IMR-90 (cell line): ENCODE results near the gene RNF17. TPM values are rescaled to one million over a fixed set of nuclear protein-coding genes. Genes with fewer than 3 reads are reported as not detected.

Source experiments
- ATAC-seq: fragments of 200-7000 bp; cut with Tn5 transposase; 2 replicates; pipeline ENCODE4 v1.9.1; 2020; ENCODE audit warnings: low read depth, mild to moderate bottlenecking, moderate library complexity
- BruUV-seq: library from RNA; stranded (reverse); fragments of 400-500 nt; replicated peaks from 2 replicates; lab custom pipeline; 2021; lab: Mats Ljungman, UMichigan
- CTCF ChIA-PET: fragments of 300-600 bp; formaldehyde crosslinking; extraction: SDS; loops from one replicate; lab custom pipeline; 2021; ENCODE audit warnings: antibody characterized with exemption; lab: Yijun Ruan, JAX
- POLR2A ChIA-PET: fragments of 300-600 bp; sonication (Branson Sonifier 250); formaldehyde crosslinking; loops from one replicate; lab custom pipeline; 2022; ENCODE audit warnings: antibody characterized with exemption; ENCODE audit not compliant: unreplicated experiment; lab: Charles Lee
- DNase-seq: peaks from one replicate; pipeline ENCODE4 v3.0.0; 2013
- H2AFZ ChIP-seq: replicated peaks from 2 replicates; pipeline ENCODE3; 2013; ENCODE audit warnings: low read length, mild to moderate bottlenecking; ENCODE audit not compliant: poor library complexity
- H2AK5ac ChIP-seq: 2 replicates; pipeline ENCODE4 v1.6.1; 2013; ENCODE audit warnings: low read depth, low read length, inconsistent platforms
- H2AK9ac ChIP-seq: replicated peaks from 2 replicates; pipeline ENCODE3; 2013; ENCODE audit warnings: mild to moderate bottlenecking, low read depth, low read length, moderate library complexity; ENCODE audit not compliant: poor library complexity
- H2BK120ac ChIP-seq: 2 replicates; pipeline ENCODE4 v1.6.1; 2013; ENCODE audit warnings: low read depth, low read length, inconsistent platforms
- H2BK15ac ChIP-seq: 3 replicates; pipeline ENCODE4 v1.6.1; 2013; ENCODE audit warnings: low read depth, low read length, inconsistent platforms
- H2BK20ac ChIP-seq: 2 replicates; pipeline ENCODE4 v1.6.1; 2013; ENCODE audit warnings: low read depth, mild to moderate bottlenecking, inconsistent platforms, low read length, moderate library complexity
- H2BK5ac ChIP-seq: 2 replicates; pipeline ENCODE4 v1.6.1; 2013; ENCODE audit warnings: mild to moderate bottlenecking, low read depth, low read length, inconsistent platforms; ENCODE audit not compliant: poor library complexity, severe bottlenecking
- H3K14ac ChIP-seq: replicated peaks from 2 replicates; pipeline ENCODE4 v1.6.1; 2013; ENCODE audit warnings: low read depth, low read length, inconsistent platforms
- H3K18ac ChIP-seq: 2 replicates; pipeline ENCODE4 v1.6.1; 2013; ENCODE audit warnings: low read depth, low read length, control low read depth
- H3K23ac ChIP-seq: 2 replicates; pipeline ENCODE4 v1.6.1; 2013; ENCODE audit warnings: low read depth, low read length, inconsistent platforms
- H3K27ac ChIP-seq: 2 replicates; pipeline ENCODE4 v1.5.1; 2013; ENCODE audit warnings: mild to moderate bottlenecking, control low read depth, low read length; ENCODE audit not compliant: insufficient read depth
- H3K27me3 ChIP-seq: 2 replicates; pipeline ENCODE4 v1.6.1; 2013; ENCODE audit warnings: low read length; ENCODE audit not compliant: control insufficient read depth, insufficient read depth
- H3K36me3 ChIP-seq: 2 replicates; pipeline ENCODE4 v1.6.1; 2013; ENCODE audit warnings: low read length, mixed read lengths; ENCODE audit not compliant: control insufficient read depth, insufficient read depth
- H3K4ac ChIP-seq: 2 replicates; pipeline ENCODE4 v1.6.1; 2013; ENCODE audit warnings: low read depth, low read length, inconsistent platforms
- H3K4me1 ChIP-seq: 2 replicates; pipeline ENCODE4 v1.6.1; 2013; ENCODE audit warnings: low read length, mixed read lengths; ENCODE audit not compliant: control insufficient read depth, insufficient read depth
- H3K4me2 ChIP-seq: 2 replicates; pipeline ENCODE4 v1.6.1; 2013; ENCODE audit warnings: low read depth, mild to moderate bottlenecking, control low read depth, low read length, moderate library complexity
- H3K4me3 ChIP-seq: 2 replicates; pipeline ENCODE4 v1.5.1; 2013; ENCODE audit warnings: low read depth, mild to moderate bottlenecking, control low read depth, low read length, moderate library complexity; ENCODE audit not compliant: insufficient read depth
- H3K56ac ChIP-seq: 2 replicates; pipeline ENCODE4 v1.6.1; 2013; ENCODE audit warnings: low read length, inconsistent platforms; ENCODE audit not compliant: insufficient read depth; ENCODE audit errors: extremely low read depth
- H3K79me1 ChIP-seq, 2 experiments: 2 replicates each; pipeline ENCODE4 v1.6.1; 2013; ENCODE audit warnings: low read length in 2 of 2, inconsistent platforms in 1 of 2, low read depth in 1 of 2
- H3K9ac ChIP-seq: 2 replicates; pipeline ENCODE4 v1.6.1; 2013; ENCODE audit warnings: low read depth, low read length, control low read depth
- H3K9me1 ChIP-seq: 2 replicates; pipeline ENCODE4 v1.6.1; 2013; ENCODE audit warnings: low read length, inconsistent platforms; ENCODE audit not compliant: insufficient read depth
- H3K9me3 ChIP-seq: 2 replicates; pipeline ENCODE4 v1.6.1; 2013; ENCODE audit warnings: low read length; ENCODE audit not compliant: control insufficient read depth, insufficient read depth
- H4K20me1 ChIP-seq: 2 replicates; pipeline ENCODE4 v1.6.1; 2013; ENCODE audit warnings: low read length, inconsistent platforms; ENCODE audit not compliant: insufficient read depth
- H4K5ac ChIP-seq: 2 replicates; pipeline ENCODE4 v1.6.1; 2013; ENCODE audit warnings: mild to moderate bottlenecking, low read depth, low read length, control low read depth
- H4K8ac ChIP-seq, 2 experiments: 2 replicates each; pipeline ENCODE4 v1.6.1; 2013; ENCODE audit warnings: low read depth in 2 of 2, low read length in 2 of 2, control low read depth in 1 of 2, inconsistent platforms in 1 of 2
- H4K91ac ChIP-seq: 2 replicates; pipeline ENCODE4 v1.6.1; 2013; ENCODE audit warnings: low read depth, low read length, inconsistent platforms; ENCODE audit not compliant: insufficient read depth
- BHLHE40 ChIP-seq: fragments of 150-350 bp; IDR thresholded peaks from 2 replicates; pipeline ENCODE4 v1.6.1; 2016; ENCODE audit warnings: mild to moderate bottlenecking, low read depth, low read length
- CEBPB ChIP-seq: IDR thresholded peaks from 2 replicates; pipeline ENCODE4 v1.6.1; 2012; ENCODE audit warnings: low read depth, low read length, improper control_type of control experiment
- FOS ChIP-seq: fragments of 150-350 bp; IDR thresholded peaks from 2 replicates; pipeline ENCODE4 v1.6.1; 2016; ENCODE audit warnings: low read depth, low read length
- MAFK ChIP-seq: IDR thresholded peaks from 2 replicates; pipeline ENCODE4 v1.6.1; 2012; ENCODE audit warnings: low read depth, low read length, improper control_type of control experiment
- MAZ ChIP-seq: IDR thresholded peaks from 2 replicates; pipeline ENCODE4 v1.6.1; 2012; ENCODE audit warnings: low read depth, mild to moderate bottlenecking, low read length, improper control_type of control experiment, moderate library complexity, borderline replicate concordance
- MXI1 ChIP-seq: IDR thresholded peaks from 2 replicates; pipeline ENCODE4 v1.6.1; 2012; ENCODE audit warnings: low read depth, mild to moderate bottlenecking, low read length, moderate library complexity, borderline replicate concordance
- NFE2L2 ChIP-seq: fragments of 150-350 bp; IDR thresholded peaks from 2 replicates; pipeline ENCODE4 v1.6.1; 2016; ENCODE audit warnings: low read depth, mild to moderate bottlenecking, low read length
- POLR2A ChIP-seq: IDR thresholded peaks from 2 replicates; pipeline ENCODE4 v1.6.1; 2012; ENCODE audit warnings: mild to moderate bottlenecking, low read depth, low read length
- RAD21 ChIP-seq: IDR thresholded peaks from 2 replicates; pipeline ENCODE4 v1.6.1; 2012; ENCODE audit warnings: low read length, improper control_type of control experiment
- RCOR1 ChIP-seq: IDR thresholded peaks from 2 replicates; pipeline ENCODE4 v1.6.1; 2012; ENCODE audit warnings: mild to moderate bottlenecking, low read length, improper control_type of control experiment; ENCODE audit not compliant: insufficient replicate concordance
- RFX5 ChIP-seq: IDR thresholded peaks from 2 replicates; pipeline ENCODE4 v1.8.0; 2012; ENCODE audit warnings: low read depth, mild to moderate bottlenecking, low read length, moderate library complexity
- SMC3 ChIP-seq: fragments of 150-350 bp; IDR thresholded peaks from 2 replicates; pipeline ENCODE4 v1.6.1; 2016; ENCODE audit warnings: low read depth, mild to moderate bottlenecking, antibody characterized with exemption, low read length, moderate library complexity
- WGBS, 2 experiments: methylation state at CpG; one replicate each; pipeline versions ENCODE4 v1.1.5 to v1.1.7; 2013; ENCODE audit warnings: missing lambda C conversion rate in 2 of 2; ENCODE audit not compliant: insufficient read length in 1 of 2; ENCODE audit errors: extremely low coverage in 2 of 2; 5-methylcytosine and 5-hydroxymethylcytosine counted together
- dilution Hi-C: fragments of 300-500 bp; cut with HindIII; formaldehyde crosslinking; loops from one replicate; pipeline ENCODE4 v1.14.3; 2018; ENCODE audit warnings: low sequenced_read_pairs; ENCODE audit not compliant: unreplicated experiment
- in situ Hi-C: fragments of 300-500 bp; cut with MboI; formaldehyde crosslinking; loops from 3 replicates; pipeline ENCODE4 v1.14.3; 2019; ENCODE audit warnings: low sequenced_read_pairs, inconsistent platforms, mixed read lengths
- intact Hi-C: fragments of 100-400 bp; cut with micrococcal nuclease; formaldehyde crosslinking; loops from 2 replicates; pipeline ENCODE4 v1.10.0; 2022
- polyA plus RNA-seq, 3 experiments: library from polyadenylated mRNA; depleted of rRNA; stranded (reverse); fragments of >200 nt; gene quantifications; 2 replicates each; pipeline ENCODE4 v1.2.3, GENCODE V29; 2012; ENCODE audit warnings: low replicate concordance in 1 of 3
- total RNA-seq: library from RNA; depleted of rRNA; stranded (reverse); fragments of >200 nt; gene quantifications from 2 replicates; pipeline ENCODE4 v1.2.3, GENCODE V29; 2012
- TF ChIP-seq, protein P1 (sequence below): fragments of 150-350 bp; IDR thresholded peaks from 2 replicates; pipeline ENCODE4 v1.6.1; 2017; ENCODE audit warnings: mild to moderate bottlenecking, antibody characterized with exemption, low read length, low read depth
- TF ChIP-seq, protein P2 (sequence below): conservative IDR thresholded peaks from 2 replicates; pipeline ENCODE4 v1.5.1; 2012; ENCODE audit warnings: mild to moderate bottlenecking, low read depth, low read length, improper control_type of control experiment
- TF ChIP-seq, protein P3 (sequence below): fragments of 150-350 bp; IDR thresholded peaks from 2 replicates; pipeline ENCODE4 v1.6.1; 2016; ENCODE audit warnings: low read depth, mild to moderate bottlenecking, low read length, moderate library complexity, borderline replicate concordance

Gene RNF17
- total and polyA plus RNA-seq, 2 of the 4 experiments (the other 2 are of a cell fraction) = 0.03 to 0.18 TPM

DNA sequence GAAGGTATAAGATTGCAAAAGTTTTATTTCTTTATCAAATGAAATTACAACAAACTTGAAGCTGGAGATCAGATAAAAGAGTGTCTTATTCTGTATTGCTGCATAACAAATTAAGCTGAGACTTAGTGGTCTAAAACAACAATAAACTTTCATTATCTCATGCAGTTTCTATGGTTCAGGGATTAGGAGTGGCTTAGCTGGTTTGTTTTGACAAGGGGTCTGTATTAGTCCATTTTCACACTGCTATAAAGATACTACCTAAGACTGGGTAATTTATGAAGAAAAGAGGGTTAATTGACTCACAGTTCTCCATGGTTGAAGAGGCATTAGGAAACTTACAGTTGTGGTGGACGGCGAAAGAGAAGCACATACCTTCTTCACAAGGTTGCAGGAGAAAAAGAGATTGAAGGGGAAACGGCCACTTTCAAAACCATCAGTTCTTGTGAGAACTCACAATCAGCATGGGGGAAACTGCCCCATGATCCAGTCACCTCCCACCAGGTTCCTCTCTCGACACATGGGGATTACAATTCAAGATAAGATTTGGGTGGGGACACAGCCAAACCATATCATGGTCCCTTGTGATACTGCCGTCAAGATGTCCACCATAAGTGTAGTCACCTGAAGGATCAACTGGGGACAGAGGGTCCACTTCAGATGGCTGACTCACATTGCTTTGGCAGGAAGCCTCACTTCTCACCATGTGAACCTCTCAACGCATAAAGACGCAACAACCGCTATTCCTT, 97.8 kb downstream of the RNF17 start:
- intact Hi-C loops = no loop called here

More for the DNA sequence above, 97.8 kb downstream of the RNF17 start:
- no peak overlapping the region for H3K9ac ChIP-seq
- H3K9me3 ChIP-seq = no peaks in the 10 kb centered on the region
- H2BK5ac ChIP-seq = no peak overlapping the region
- no peaks in the 10 kb centered on the region for H3K4me1 ChIP-seq
- H4K91ac ChIP-seq = no peak overlapping the region
- H3K27ac ChIP-seq = no peak overlapping the region
- no peak overlapping the region for H3K56ac ChIP-seq
- no peak for TF ChIP-seq POLR2A
- TF ChIP-seq FOS = no peak
- TF ChIP-seq MXI1 = no peak
- TF ChIP-seq SMC3 = no peak
- TF ChIP-seq BHLHE40 = no peak
- TF ChIP-seq, protein P1, sequence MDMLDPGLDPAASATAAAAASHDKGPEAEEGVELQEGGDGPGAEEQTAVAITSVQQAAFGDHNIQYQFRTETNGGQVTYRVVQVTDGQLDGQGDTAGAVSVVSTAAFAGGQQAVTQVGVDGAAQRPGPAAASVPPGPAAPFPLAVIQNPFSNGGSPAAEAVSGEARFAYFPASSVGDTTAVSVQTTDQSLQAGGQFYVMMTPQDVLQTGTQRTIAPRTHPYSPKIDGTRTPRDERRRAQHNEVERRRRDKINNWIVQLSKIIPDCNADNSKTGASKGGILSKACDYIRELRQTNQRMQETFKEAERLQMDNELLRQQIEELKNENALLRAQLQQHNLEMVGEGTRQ = no peak
- TF ChIP-seq, protein P2, sequence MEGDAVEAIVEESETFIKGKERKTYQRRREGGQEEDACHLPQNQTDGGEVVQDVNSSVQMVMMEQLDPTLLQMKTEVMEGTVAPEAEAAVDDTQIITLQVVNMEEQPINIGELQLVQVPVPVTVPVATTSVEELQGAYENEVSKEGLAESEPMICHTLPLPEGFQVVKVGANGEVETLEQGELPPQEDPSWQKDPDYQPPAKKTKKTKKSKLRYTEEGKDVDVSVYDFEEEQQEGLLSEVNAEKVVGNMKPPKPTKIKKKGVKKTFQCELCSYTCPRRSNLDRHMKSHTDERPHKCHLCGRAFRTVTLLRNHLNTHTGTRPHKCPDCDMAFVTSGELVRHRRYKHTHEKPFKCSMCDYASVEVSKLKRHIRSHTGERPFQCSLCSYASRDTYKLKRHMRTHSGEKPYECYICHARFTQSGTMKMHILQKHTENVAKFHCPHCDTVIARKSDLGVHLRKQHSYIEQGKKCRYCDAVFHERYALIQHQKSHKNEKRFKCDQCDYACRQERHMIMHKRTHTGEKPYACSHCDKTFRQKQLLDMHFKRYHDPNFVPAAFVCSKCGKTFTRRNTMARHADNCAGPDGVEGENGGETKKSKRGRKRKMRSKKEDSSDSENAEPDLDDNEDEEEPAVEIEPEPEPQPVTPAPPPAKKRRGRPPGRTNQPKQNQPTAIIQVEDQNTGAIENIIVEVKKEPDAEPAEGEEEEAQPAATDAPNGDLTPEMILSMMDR = no peak
- TF ChIP-seq MAZ = no peak
- no peak for TF ChIP-seq CEBPB
- no peak for TF ChIP-seq RCOR1
- no peak for TF ChIP-seq RAD21
- no peak for TF ChIP-seq RFX5
- TF ChIP-seq MAFK = no peak
- TF ChIP-seq NFE2L2 = no peak
- TF ChIP-seq, protein P3, sequence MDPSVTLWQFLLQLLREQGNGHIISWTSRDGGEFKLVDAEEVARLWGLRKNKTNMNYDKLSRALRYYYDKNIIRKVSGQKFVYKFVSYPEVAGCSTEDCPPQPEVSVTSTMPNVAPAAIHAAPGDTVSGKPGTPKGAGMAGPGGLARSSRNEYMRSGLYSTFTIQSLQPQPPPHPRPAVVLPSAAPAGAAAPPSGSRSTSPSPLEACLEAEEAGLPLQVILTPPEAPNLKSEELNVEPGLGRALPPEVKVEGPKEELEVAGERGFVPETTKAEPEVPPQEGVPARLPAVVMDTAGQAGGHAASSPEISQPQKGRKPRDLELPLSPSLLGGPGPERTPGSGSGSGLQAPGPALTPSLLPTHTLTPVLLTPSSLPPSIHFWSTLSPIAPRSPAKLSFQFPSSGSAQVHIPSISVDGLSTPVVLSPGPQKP = no peak
- H3K27me3 ChIP-seq = peaks cover 5% of the 10 kb centered on the region
- dilution Hi-C loops (no loop called here), in situ Hi-C loops (no loop called here)
- H3K79me1 ChIP-seq = no peaks in the 10 kb centered on the region
- POLR2A ChIA-PET = no interaction called here
- H3K4me3 ChIP-seq = no peak overlapping the region
- H3K36me3 ChIP-seq = no peaks in the 10 kb centered on the region
- no peak overlapping the region for H3K4ac ChIP-seq
- H3K23ac ChIP-seq = no peak overlapping the region
- WGBS, 2 experiments = 40% methylated on average over 1 of the region's 8 CpGs; no CpG with 5 or more reads in 1 of the 2 experiments
- H3K4me2 ChIP-seq = no peak overlapping the region
- H2BK15ac ChIP-seq = no peak overlapping the region
- no peak for DNase-seq
- no peak overlapping the region for H2BK20ac ChIP-seq
- no peaks in the 10 kb centered on the region for H4K20me1 ChIP-seq
- ATAC-seq = no peak
- no peak overlapping the region for H3K14ac ChIP-seq
- H4K5ac ChIP-seq = no peak overlapping the region
- H2AK5ac ChIP-seq = no peak overlapping the region
- no peak overlapping the region for H2AFZ ChIP-seq
- H4K8ac ChIP-seq = no peak overlapping the region
- no peaks in the 10 kb centered on the region for H3K9me1 ChIP-seq
- H2BK120ac ChIP-seq = no peak overlapping the region
- CTCF ChIA-PET = no interaction called here
- H2AK9ac ChIP-seq = peak overlapping the region; percentile 84
- H3K18ac ChIP-seq = no peak overlapping the region
- no TSS peak for BruUV-seq
